Osteocyte (in vitro differentiated cells): Measurements from ENCODE around the gene ARHGEF40. TPM values are rescaled to one million over a fixed set of nuclear protein-coding genes. Genes with fewer than 3 reads are reported as not detected.

Experiments used
- DNase-seq: peaks from one replicate; pipeline ENCODE4 v3.0.0; 2021; ENCODE audit warnings: mixed read lengths; ENCODE audit not compliant: unreplicated experiment; ENCODE audit errors: extremely low spot score
- H3K27ac Mint-ChIP-seq: one replicate; pipeline ENCODE4 v1.8.0; 2021; ENCODE audit warnings: mild to moderate bottlenecking, mixed read lengths; ENCODE audit not compliant: unreplicated experiment
- H3K27me3 Mint-ChIP-seq: one replicate; pipeline ENCODE4 v1.8.0; 2021; ENCODE audit warnings: mixed read lengths; ENCODE audit not compliant: unreplicated experiment
- H3K36me3 Mint-ChIP-seq: one replicate; pipeline ENCODE4 v1.8.0; 2021; ENCODE audit warnings: mixed read lengths; ENCODE audit not compliant: unreplicated experiment
- H3K4me1 Mint-ChIP-seq: one replicate; pipeline ENCODE4 v1.8.0; 2021; ENCODE audit warnings: mixed read lengths; ENCODE audit not compliant: unreplicated experiment
- H3K4me3 Mint-ChIP-seq: one replicate; pipeline ENCODE4 v1.8.0; 2021; ENCODE audit warnings: mild to moderate bottlenecking, moderate library complexity, mixed read lengths; ENCODE audit not compliant: unreplicated experiment
- H3K9me3 Mint-ChIP-seq: one replicate; pipeline ENCODE4 v1.8.0; 2021; ENCODE audit warnings: mixed read lengths; ENCODE audit not compliant: unreplicated experiment
- total RNA-seq: library from RNA; stranded (reverse); gene quantifications from 2 replicates; pipeline ENCODE4 v1.2.1, GENCODE V29; 2021
- TF ChIP-seq, protein P1 (sequence below): fragments of 200-600 bp; sonication (generic); IDR thresholded peaks from 2 replicates; pipeline ENCODE4 v1.5.0; 2021; ENCODE audit warnings: antibody characterized with exemption, mild to moderate bottlenecking, moderate library complexity

The ARHGEF40 gene
- total RNA-seq, 1 donor from 2014 or later: 139 TPM

DNA sequence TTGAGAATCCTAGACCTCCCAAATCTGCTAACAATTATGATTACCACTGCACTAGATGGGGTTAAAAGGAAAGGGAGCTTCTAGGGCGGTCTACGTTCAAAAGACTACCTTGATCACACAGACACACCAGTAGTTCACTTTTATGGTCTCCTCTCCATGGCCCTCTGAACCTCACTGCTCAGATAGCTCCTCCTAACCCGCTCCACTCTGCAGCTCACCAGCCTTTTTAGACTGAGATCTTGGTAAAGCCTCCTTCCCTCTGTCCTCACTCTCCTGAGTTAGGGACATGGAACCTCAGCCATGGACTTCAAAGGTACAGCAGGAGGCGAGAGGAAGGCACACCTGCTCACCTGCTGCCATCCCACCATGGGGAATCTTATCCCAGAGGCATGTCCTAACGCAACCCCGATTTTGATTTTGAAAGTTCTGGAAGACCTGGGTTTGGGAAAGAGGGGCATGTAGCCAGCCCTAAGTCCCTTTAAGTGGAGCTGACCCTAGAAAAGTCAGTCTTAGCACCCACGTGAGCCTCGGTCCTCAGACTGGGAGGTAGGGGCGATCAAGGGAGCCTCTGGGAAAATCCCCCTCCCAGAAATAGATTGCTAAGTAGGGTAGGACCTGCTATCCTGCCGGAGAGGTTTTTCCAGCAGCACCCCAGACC is 27.0 kb downstream of the ARHGEF40 start:
- Mint-ChIP-seq H3K27me3 (no peaks in the 10 kb centered on the region), H3K27ac (peak overlapping the region; percentile 83), H3K36me3 (peaks cover 2% of the 10 kb centered on the region), H3K9me3 (no peaks in the 10 kb centered on the region), H3K4me1 (peaks cover 40% of the 10 kb centered on the region), H3K4me3 (peak overlapping the region; percentile 72)
- DNase-seq: no peak
- TF ChIP-seq, protein P1, sequence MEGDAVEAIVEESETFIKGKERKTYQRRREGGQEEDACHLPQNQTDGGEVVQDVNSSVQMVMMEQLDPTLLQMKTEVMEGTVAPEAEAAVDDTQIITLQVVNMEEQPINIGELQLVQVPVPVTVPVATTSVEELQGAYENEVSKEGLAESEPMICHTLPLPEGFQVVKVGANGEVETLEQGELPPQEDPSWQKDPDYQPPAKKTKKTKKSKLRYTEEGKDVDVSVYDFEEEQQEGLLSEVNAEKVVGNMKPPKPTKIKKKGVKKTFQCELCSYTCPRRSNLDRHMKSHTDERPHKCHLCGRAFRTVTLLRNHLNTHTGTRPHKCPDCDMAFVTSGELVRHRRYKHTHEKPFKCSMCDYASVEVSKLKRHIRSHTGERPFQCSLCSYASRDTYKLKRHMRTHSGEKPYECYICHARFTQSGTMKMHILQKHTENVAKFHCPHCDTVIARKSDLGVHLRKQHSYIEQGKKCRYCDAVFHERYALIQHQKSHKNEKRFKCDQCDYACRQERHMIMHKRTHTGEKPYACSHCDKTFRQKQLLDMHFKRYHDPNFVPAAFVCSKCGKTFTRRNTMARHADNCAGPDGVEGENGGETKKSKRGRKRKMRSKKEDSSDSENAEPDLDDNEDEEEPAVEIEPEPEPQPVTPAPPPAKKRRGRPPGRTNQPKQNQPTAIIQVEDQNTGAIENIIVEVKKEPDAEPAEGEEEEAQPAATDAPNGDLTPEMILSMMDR: no peak

DNA sequence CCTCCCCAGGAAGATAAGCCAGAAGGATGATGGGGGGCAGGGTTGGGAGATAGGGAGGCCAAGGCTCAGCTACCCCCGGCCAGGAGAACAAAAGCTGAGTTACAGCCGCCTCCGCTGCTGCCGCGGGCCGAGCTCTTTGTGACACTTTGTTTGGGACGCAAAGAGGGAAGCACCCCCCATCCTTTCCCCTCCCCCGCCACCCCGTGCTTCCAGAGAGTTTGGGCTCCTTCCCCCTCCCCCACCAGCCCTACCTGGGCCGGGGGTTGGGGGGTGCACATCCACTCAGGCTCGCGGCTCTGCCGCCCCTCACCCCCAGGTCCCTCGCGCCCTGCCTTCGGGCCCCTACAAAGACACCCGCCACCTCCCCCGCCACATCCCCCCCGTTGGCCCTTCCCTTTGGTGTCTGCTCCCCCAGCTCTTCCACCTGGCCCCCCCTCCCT is 27.6 kb downstream of the ARHGEF40 start:
- H3K27ac Mint-ChIP-seq: peak overlapping the region; percentile 83

DNA sequence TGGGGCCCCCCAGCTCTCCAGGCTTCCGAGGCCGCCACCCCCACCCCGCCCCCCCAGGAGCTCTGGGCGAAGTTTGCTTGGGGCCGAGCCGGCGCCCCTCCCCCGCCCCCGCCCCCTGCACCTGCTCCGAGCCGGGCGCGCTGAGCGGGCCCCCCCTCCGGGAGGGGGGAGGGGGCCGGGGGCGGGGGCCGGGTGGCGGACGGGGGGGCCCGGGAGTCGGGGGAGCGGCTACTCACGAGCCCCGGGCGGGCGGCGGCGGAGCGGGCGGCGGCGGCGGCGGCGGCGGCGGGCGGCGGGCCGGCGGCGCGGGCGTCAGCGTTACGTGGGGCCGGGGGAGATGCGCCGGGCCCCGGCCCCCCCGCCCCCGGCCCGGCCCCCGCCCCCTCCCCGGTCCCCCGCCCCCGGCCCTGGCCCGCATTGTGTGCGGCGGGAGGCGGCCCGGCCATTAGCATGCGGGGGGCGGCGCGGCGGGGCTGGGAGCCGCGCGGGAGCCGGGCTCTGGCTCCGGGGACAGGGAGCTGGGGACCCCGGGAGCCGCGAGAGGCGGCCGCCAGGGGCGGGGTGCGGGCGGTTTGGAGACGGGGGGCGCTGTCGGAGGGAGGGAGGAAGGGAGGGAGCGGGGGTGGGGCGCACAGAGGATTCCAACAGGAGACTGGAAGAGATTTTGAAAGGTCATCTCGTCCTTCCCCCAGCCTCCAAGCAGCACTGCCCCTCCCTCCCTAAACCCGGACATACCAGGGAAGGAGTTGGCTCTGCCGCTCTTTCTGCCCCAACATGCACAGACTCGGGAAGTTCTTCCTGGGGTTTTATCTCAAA is 28.2 kb downstream of the ARHGEF40 start, which contains the start of gene ZNF219:
Gene ZNF219 (minus strand): TSS at position 580 of the 816 bp plus-strand sequence. CDS start 5,064 bp downstream, outside the sequence.
- TF ChIP-seq, protein P1: peak; percentile 14
- no peaks in the 10 kb centered on the region for H3K36me3 Mint-ChIP-seq

More for the DNA sequence above, 27.6 kb downstream of the ARHGEF40 start:
- TF ChIP-seq, protein P1: no peak
- Mint-ChIP-seq H3K9me3 (no peaks in the 10 kb centered on the region), H3K4me1 (peaks cover 42% of the 10 kb centered on the region), H3K36me3 (no peaks in the 10 kb centered on the region), H3K4me3 (peak overlapping the region; percentile 72), H3K27me3 (no peaks in the 10 kb centered on the region)
- DNase-seq: no peak

GRCh38 chr14:21098892-21099595 is 28.9 kb downstream of the ARHGEF40 start:
- Mint-ChIP-seq H3K27ac (peak overlapping the region; percentile 57), H3K4me1 (peaks cover 43% of the 10 kb centered on the region), H3K9me3 (no peaks in the 10 kb centered on the region), H3K36me3 (no peaks in the 10 kb centered on the region), H3K4me3 (peak overlapping the region; percentile 76), H3K27me3 (no peaks in the 10 kb centered on the region)
- DNase-seq: no peak
- TF ChIP-seq, protein P1: no peak

More for the DNA sequence above, 28.2 kb downstream of the ARHGEF40 start, which contains the start of gene ZNF219:
- Mint-ChIP-seq H3K4me1 (peaks cover 46% of the 10 kb centered on the region), H3K27me3 (no peaks in the 10 kb centered on the region), H3K27ac (peak within 1 kb of the TSS; percentile 83), H3K9me3 (no peaks in the 10 kb centered on the region), H3K4me3 (peak within 1 kb of the TSS; percentile 76)
- DNase-seq: no peak
